Neuronal stem cell (in vitro differentiated cells): ENCODE measurements around the gene CYREN.

Experiments
- DNase-seq: peaks from one replicate; pipeline ENCODE4 v3.0.0-alpha.2; 2013; ENCODE audit warnings: low spot score
- H2AFZ ChIP-seq: one replicate; pipeline ENCODE4 v1.6.1; 2013; ENCODE audit warnings: mild to moderate bottlenecking, low read length, inconsistent platforms
- H2AK5ac ChIP-seq: 2 replicates; pipeline ENCODE4 v1.6.1; 2013; ENCODE audit warnings: low read depth, mild to moderate bottlenecking, inconsistent platforms, low read length, moderate library complexity, mixed read lengths
- H2BK120ac ChIP-seq: 2 replicates; pipeline ENCODE4 v1.6.1; 2013; ENCODE audit warnings: low read depth, mild to moderate bottlenecking, inconsistent platforms, low read length, moderate library complexity, mixed read lengths
- H2BK12ac ChIP-seq: one replicate; pipeline ENCODE4 v1.6.1; 2013; ENCODE audit warnings: low read length, inconsistent platforms
- H2BK15ac ChIP-seq: 2 replicates; pipeline ENCODE4 v1.6.1; 2013; ENCODE audit warnings: mild to moderate bottlenecking, low read length, inconsistent platforms, mixed read lengths
- H2BK5ac ChIP-seq: one replicate; pipeline ENCODE4 v1.6.1; 2013; ENCODE audit warnings: inconsistent platforms, mild to moderate bottlenecking, low read length, moderate library complexity
- H3K14ac ChIP-seq: one replicate; pipeline ENCODE4 v1.6.1; 2013; ENCODE audit warnings: low read length, inconsistent platforms
- H3K18ac ChIP-seq: 2 replicates; pipeline ENCODE4 v1.6.1; 2013; ENCODE audit warnings: low read length, inconsistent platforms
- H3K23ac ChIP-seq: 2 replicates; pipeline ENCODE4 v1.6.1; 2013; ENCODE audit warnings: low read depth, mild to moderate bottlenecking, mixed read lengths, low read length, inconsistent platforms; ENCODE audit not compliant: poor library complexity
- H3K27ac ChIP-seq: replicated peaks from 3 replicates; pipeline ENCODE4 v1.5.1; 2013; ENCODE audit warnings: low read length, inconsistent platforms
- H3K27me3 ChIP-seq, 3 experiments: 2 replicates each; pipeline ENCODE4 v1.6.1; 2013; ENCODE audit warnings: low read length in 3 of 3, mild to moderate bottlenecking in 2 of 3, inconsistent platforms in 1 of 3, low read depth in 1 of 3, mixed read lengths in 1 of 3, moderate library complexity in 1 of 3; ENCODE audit not compliant: control insufficient read depth in 3 of 3, insufficient read depth in 3 of 3
- H3K36me3 ChIP-seq, 2 donors: replicated peaks in 1 of 2; 2 replicates each; pipeline ENCODE4 v1.6.1; 2013; ENCODE audit warnings: low read length in 2 of 2; ENCODE audit not compliant: control insufficient read depth in 2 of 2, insufficient read depth in 2 of 2
- H3K4ac ChIP-seq: 2 replicates; pipeline ENCODE4 v1.6.1; 2013; ENCODE audit warnings: inconsistent platforms, mild to moderate bottlenecking, low read length, moderate library complexity
- H3K4me1 ChIP-seq, 2 donors: 1 replicate in 1 of 2; 2 replicates in 1 of 2; pipeline ENCODE4 v1.6.1; 2013; ENCODE audit warnings: low read length in 2 of 2, low read depth in 1 of 2; ENCODE audit not compliant: control insufficient read depth in 2 of 2, insufficient read depth in 1 of 2
- H3K4me2 ChIP-seq: one replicate; pipeline ENCODE4 v1.6.1; 2013; ENCODE audit warnings: mild to moderate bottlenecking, low read length, inconsistent platforms; ENCODE audit not compliant: insufficient read depth, poor library complexity, severe bottlenecking
- H3K4me3 ChIP-seq, 2 donors: 2 replicates each; pipeline ENCODE4 v1.5.1; 2013; ENCODE audit warnings: low read length in 2 of 2, mild to moderate bottlenecking in 2 of 2, inconsistent platforms in 1 of 2, moderate library complexity in 1 of 2
- H3K79me1 ChIP-seq: one replicate; pipeline ENCODE4 v1.6.1; 2013; ENCODE audit warnings: low read depth, mild to moderate bottlenecking, inconsistent platforms, low read length, moderate library complexity
- H3K9ac ChIP-seq: one replicate; pipeline ENCODE4 v1.6.1; 2013; ENCODE audit warnings: mild to moderate bottlenecking, low read depth, low read length, inconsistent platforms; ENCODE audit not compliant: poor library complexity
- H3K9me3 ChIP-seq, 2 donors: replicated peaks in 1 of 2; 2 replicates each; pipeline versions ENCODE3 to v1.6.1; 2013; ENCODE audit warnings: low read length in 2 of 2, mild to moderate bottlenecking in 2 of 2, inconsistent platforms in 1 of 2, low read depth in 1 of 2, mixed read lengths in 1 of 2, moderate library complexity in 1 of 2; ENCODE audit not compliant: control insufficient read depth in 2 of 2, insufficient read depth in 1 of 2
- H4K8ac ChIP-seq: one replicate; pipeline ENCODE4 v1.6.1; 2013; ENCODE audit warnings: low read depth, mild to moderate bottlenecking, inconsistent platforms, low read length, moderate library complexity
- H4K91ac ChIP-seq: one replicate; pipeline ENCODE4 v1.6.1; 2013; ENCODE audit warnings: low read length, low read depth, mild to moderate bottlenecking, inconsistent platforms; ENCODE audit not compliant: poor library complexity
- WGBS, 2 donors: extraction: QIAGEN DNeasy Blood & Tissue Kit; methylation state at CpG; one replicate each; pipeline ENCODE4 v1.1.7; 2013; ENCODE audit warnings: missing lambda C conversion rate in 2 of 2, mixed read lengths in 1 of 2; ENCODE audit not compliant: insufficient read length in 2 of 2, insufficient replicate concordance in 1 of 2; ENCODE audit errors: extremely low coverage in 2 of 2; 5-methylcytosine and 5-hydroxymethylcytosine counted together

CYREN gene

GRCh38 chr7:135192914-135193536 lies 22.5 kb upstream of the CYREN start:
- WGBS, 2 donors, result no CpG with 5 or more reads among the region's 11 CpGs

GRCh38 chr7:135190703-135191102 lies 20.2 kb upstream of the CYREN start:
- Histone ChIP-seq H3K27me3 (no peaks in the 10 kb centered on the region), H3K27ac (no peak overlapping the region), H2BK120ac (no peak overlapping the region), H3K4me2 (no peak overlapping the region), H3K14ac (no peak overlapping the region), H3K18ac (no peak overlapping the region), H3K9ac (no peak overlapping the region), H3K4ac (no peak overlapping the region), H4K8ac (no peak overlapping the region), H3K4me1 (peaks cover 0 to 2% of the 10 kb centered on the region in 2 donors), H3K9me3 (no peaks in the 10 kb centered on the region), H3K23ac (no peak overlapping the region), H2AK5ac (no peak overlapping the region), H3K4me3 (no peak overlapping the region), H3K79me1 (no peaks in the 10 kb centered on the region), H2BK15ac (no peak overlapping the region), H3K36me3 (peaks cover 4 to 72% of the 10 kb centered on the region in 2 donors), H4K91ac (no peak overlapping the region), H2AFZ (no peak overlapping the region), H2BK5ac (no peak overlapping the region), H2BK12ac (no peak overlapping the region)
- no peak for DNase-seq

More at GRCh38 chr7:135192914-135193536, 22.5 kb upstream of the CYREN start:
- no peak overlapping the region for H3K4me3 ChIP-seq
- no peak overlapping the region for H3K18ac ChIP-seq
- H3K27me3 ChIP-seq, result no peaks in the 10 kb centered on the region
- H3K4me1 ChIP-seq, result peaks cover 0 to 2% of the 10 kb centered on the region in 2 donors
- H3K4ac ChIP-seq, result no peak overlapping the region
- H2BK12ac ChIP-seq, result no peak overlapping the region
- H3K79me1 ChIP-seq, result no peaks in the 10 kb centered on the region
- H3K36me3 ChIP-seq, result peaks cover 4 to 76% of the 10 kb centered on the region in 2 donors
- no peak overlapping the region for H2BK120ac ChIP-seq
- no peak overlapping the region for H3K4me2 ChIP-seq
- H3K14ac ChIP-seq, result no peak overlapping the region
- no peak overlapping the region for H4K8ac ChIP-seq
- H2BK15ac ChIP-seq, result no peak overlapping the region
- H3K9me3 ChIP-seq, result no peaks in the 10 kb centered on the region
- H2BK5ac ChIP-seq, result no peak overlapping the region
- no peak overlapping the region for H4K91ac ChIP-seq
- H3K23ac ChIP-seq, result peak overlapping the region; percentile 74
- H3K9ac ChIP-seq, result peak overlapping the region; percentile 30
- no peak for DNase-seq
- H3K27ac ChIP-seq, result no peak overlapping the region
- H2AK5ac ChIP-seq, result no peak overlapping the region
- H2AFZ ChIP-seq, result no peak overlapping the region

GRCh38 chr7:135189961-135190360 lies 19.5 kb upstream of the CYREN start:
- Histone ChIP-seq H2BK5ac (no peak overlapping the region), H3K79me1 (no peaks in the 10 kb centered on the region), H3K4me3 (no peak overlapping the region), H2BK15ac (no peak overlapping the region), H3K9ac (no peak overlapping the region), H2BK120ac (no peak overlapping the region), H3K36me3 (peaks cover 4 to 75% of the 10 kb centered on the region in 2 donors), H3K27me3 (no peaks in the 10 kb centered on the region), H3K14ac (no peak overlapping the region), H3K4me1 (peaks cover 0 to 2% of the 10 kb centered on the region in 2 donors), H4K8ac (no peak overlapping the region), H2AK5ac (no peak overlapping the region), H4K91ac (no peak overlapping the region), H3K9me3 (no peaks in the 10 kb centered on the region), H3K23ac (no peak overlapping the region), H2AFZ (no peak overlapping the region), H2BK12ac (no peak overlapping the region), H3K27ac (no peak overlapping the region), H3K18ac (no peak overlapping the region), H3K4ac (no peak overlapping the region), H3K4me2 (no peak overlapping the region)
- WGBS, 2 donors, result no CpG with 5 or more reads among the region's 4 CpGs
- no peak for DNase-seq

DNA sequence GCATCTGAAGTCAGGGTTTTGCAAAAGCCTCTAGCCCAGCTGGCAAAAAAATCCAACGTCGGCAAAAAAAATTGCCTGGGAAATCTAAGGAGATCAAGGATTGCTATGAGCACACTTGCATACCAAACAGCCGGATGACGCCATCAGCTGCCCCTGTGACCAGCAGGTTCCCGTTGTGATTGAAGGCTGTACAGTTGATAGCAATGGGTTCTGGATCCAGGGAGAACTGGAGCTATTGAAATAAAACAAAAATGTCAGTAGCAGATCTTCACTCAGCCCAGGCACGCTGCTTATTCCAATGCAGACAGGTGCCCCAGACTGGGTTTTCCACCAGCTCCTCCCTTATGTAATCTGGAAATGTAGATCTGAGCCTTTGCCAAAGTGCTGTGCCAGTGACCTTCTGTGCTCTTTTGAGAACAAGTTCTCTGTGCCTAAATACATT lies 18.7 kb upstream of the CYREN start:
- no CpG with 5 or more reads among the region's 6 CpGs for WGBS, 2 donors
- Histone ChIP-seq H2BK120ac (no peak overlapping the region), H3K4me1 (peaks cover 0 to 2% of the 10 kb centered on the region in 2 donors), H3K9ac (no peak overlapping the region), H3K4me2 (no peak overlapping the region), H3K23ac (no peak overlapping the region), H3K27me3 (no peaks in the 10 kb centered on the region), H3K18ac (no peak overlapping the region), H4K8ac (no peak overlapping the region), H3K4ac (no peak overlapping the region), H3K14ac (no peak overlapping the region), H3K9me3 (peaks cover 0 to 2% of the 10 kb centered on the region in 2 donors), H2AFZ (no peak overlapping the region), H2BK15ac (no peak overlapping the region), H2AK5ac (no peak overlapping the region), H3K4me3 (no peak overlapping the region), H3K36me3 (peaks cover 4 to 73% of the 10 kb centered on the region in 2 donors), H4K91ac (no peak overlapping the region), H2BK5ac (no peak overlapping the region), H2BK12ac (no peak overlapping the region), H3K27ac (no peak overlapping the region), H3K79me1 (no peaks in the 10 kb centered on the region)
- no peak for DNase-seq
